Stimulated activated CD4-positive, alpha-beta T cell treated with anti-CD3 and anti-CD28 coated beads, Interleukin-4, amount 100 ng/mL, for 1 hour (primary cell): Measurements from ENCODE around the gene TMCC3.
"Not testable (repeated sequence)": the region's sequence is repeated elsewhere in the genome, so short reads cannot be mapped to it uniquely, and the experiment has no call there.

ENCODE experiments used
- DNase-seq: peaks from one replicate; pipeline ENCODE4 v3.0.0-alpha.2; 2020

TMCC3 gene

DNA sequence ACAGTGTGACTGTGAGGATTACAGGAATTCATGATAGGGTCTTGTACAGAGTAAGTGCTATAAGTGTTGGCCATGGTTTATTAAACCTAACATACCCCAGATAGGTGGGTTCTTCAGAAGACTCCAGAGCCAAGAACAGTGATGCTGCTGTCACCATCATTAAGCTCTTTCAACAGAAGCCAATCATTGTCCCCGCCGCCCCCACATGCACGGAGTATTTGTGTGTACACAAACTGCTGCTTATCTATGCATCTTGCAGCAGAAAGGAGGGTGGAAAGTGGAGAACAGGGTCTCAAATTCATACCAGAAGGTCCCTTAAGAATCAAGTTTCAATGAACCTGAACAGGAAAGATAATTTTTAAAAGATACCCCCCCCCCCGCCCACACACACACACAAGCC is 51.2 kb downstream of the TMCC3 start:
- DNase-seq, result no peak

GRCh38 chr12:94597268-94597667 is 53.1 kb downstream of the TMCC3 start:
- no peak for DNase-seq

DNA sequence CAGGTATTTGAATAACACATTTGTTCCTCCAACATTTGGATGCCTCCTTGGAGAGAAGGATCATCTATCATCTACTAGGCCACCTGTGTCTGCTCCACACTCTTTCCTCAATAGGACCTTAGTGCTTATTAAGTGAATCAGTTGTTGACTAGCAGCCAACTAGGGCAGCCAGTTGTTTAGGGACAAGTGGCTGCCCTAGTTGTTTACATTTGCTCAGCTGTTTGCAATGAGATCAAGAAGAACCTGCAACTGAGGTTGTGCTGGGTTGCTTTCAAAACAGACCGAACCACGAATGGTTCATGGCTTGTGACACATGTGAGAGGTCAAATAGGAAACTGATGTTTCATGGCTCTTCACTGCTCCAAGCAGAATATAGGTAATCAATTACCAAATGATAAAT is 53.8 kb downstream of the TMCC3 start:
- no peak for DNase-seq

GRCh38 chr12:94595152-94595551 is 55.2 kb downstream of the TMCC3 start:
- no peak for DNase-seq

- DNase-seq, result no peak
These were observed 55.9 kb downstream of the TMCC3 start for GRCh38 chr12:94594443-94594825.

DNA sequence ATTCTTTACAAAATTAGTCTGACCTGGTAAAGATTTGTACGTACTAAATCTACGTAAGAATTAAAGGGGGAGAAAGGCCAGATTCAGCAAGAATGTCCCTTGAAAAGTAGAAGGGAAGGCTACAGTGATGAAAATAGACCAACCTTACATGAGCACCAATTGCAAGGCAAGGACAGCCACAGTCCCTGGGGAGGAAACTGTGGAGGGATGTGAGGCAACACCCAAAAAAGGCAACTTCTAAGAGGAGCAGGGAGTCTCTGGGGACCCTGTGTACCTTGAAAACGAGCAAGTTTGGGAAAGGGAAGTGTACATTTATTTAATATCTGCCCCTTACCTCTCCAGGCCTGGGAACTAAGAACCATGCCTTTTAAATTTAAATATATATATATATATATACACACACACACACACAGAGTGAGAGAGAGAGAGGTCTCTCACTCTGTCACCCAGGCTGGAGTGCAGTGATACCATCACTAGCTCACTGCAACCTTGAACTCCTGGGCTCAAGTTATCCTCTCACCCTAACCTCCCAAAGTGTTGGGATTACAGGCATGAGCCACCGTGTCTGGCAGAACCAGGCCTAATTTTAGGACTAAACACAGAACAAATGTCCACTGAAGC is 56.4 kb downstream of the TMCC3 start:
- no peak for DNase-seq

- not testable (repeated sequence) for DNase-seq
These were observed 57.6 kb downstream of the TMCC3 start for GRCh38 chr12:94592723-94593122.

- no peak for DNase-seq
These were observed 58.3 kb downstream of the TMCC3 start for GRCh38 chr12:94592080-94592479.

GRCh38 chr12:94590428-94590827 is 59.9 kb downstream of the TMCC3 start:
- no peak for DNase-seq

DNA sequence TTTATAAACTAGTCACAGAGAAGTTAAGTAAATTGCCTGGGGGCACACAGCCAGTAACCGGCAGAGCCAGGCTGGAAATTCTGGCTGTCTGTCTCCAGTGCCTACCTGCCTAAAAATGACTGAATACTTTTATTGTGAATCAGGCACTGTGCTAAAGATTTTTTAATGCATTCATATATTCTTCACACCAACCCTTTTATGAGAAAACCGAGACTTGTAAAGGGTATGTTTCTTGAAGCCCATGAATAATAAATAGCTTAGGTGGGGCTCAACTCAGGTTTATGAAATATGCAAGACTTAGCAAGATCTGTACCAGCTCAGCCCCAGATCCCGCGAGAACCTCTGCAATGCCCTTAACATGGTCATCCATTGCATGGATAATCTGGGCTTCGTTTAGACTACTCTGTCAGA is 60.8 kb downstream of the TMCC3 start:
- DNase-seq, result no peak

- no peak for DNase-seq
These were observed 62.0 kb downstream of the TMCC3 start for GRCh38 chr12:94588346-94588745.

GRCh38 chr12:94587266-94588241 is 62.8 kb downstream of the TMCC3 start:
- no peak for DNase-seq

GRCh38 chr12:94586589-94587259 is 63.6 kb downstream of the TMCC3 start:
- no peak for DNase-seq

DNA sequence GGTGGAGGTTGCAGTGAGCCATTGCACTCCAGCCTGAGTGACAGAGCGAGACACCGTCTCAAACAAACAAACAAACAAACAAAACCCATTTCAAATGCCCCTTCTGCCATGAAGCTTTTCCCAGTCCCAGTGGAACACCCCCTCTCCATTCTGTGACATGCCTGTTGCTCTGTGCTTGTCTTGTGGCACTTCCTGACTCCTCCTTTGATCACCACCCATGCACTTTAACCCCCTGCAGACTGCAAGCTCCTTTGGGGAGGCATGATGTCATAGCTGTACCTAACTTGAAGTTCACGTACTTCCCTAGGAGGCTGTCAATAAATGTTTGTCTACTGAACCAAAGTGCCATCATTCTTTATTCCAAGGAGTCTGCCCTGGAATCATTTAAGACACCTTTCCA is 64.7 kb downstream of the TMCC3 start:
- DNase-seq, result no peak

- DNase-seq, result no peak
These were observed 66.0 kb downstream of the TMCC3 start for GRCh38 chr12:94584377-94584776.

GRCh38 chr12:94582591-94582990 is 67.8 kb downstream of the TMCC3 start:
- DNase-seq, result no peak

- DNase-seq, result no peak
These were observed 74.5 kb downstream of the TMCC3 start for GRCh38 chr12:94575645-94576403.

- no peak for DNase-seq
These were observed 75.3 kb downstream of the TMCC3 start for GRCh38 chr12:94575024-94575423.

DNA sequence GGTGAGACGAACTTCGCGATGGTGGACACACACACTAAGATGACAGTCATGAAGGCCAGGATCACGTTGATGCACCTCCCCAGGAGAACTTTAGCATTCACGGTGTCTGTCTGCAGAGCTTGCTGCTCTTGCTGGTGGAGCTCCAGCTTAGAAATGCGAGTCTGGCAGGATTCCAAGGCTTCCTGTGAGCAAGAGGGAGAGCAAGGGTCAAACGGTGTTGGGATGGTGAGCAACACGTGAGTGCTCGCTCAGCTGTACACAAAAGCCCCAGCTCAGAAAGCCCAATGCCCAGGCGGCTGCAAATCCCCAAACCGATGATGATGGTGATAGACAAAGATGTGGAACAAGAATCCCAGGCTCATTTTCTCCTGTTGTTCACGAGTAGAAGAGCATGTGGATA is 78.8 kb downstream of the TMCC3 start:
- DNase-seq, result no peak

DNA sequence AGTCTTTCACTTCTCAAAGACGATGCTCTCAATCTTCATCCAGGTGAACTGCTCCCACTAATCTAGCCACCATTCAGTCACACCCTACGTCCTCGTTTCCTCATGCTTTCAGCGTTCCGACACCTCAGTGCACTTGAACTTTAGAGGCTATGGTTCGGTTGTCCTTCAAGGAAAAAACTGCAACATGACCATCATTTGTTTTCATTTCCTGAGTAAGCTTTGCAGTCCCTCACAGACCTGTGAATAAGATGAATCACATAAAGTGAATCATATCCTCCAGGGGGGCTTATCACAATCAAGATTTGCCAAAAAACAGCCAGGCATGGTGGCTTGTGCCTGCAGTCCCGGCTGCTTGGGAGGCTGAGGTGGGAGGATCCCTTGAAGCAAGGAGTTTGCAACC is 80.2 kb downstream of the TMCC3 start:
- no peak for DNase-seq

DNA sequence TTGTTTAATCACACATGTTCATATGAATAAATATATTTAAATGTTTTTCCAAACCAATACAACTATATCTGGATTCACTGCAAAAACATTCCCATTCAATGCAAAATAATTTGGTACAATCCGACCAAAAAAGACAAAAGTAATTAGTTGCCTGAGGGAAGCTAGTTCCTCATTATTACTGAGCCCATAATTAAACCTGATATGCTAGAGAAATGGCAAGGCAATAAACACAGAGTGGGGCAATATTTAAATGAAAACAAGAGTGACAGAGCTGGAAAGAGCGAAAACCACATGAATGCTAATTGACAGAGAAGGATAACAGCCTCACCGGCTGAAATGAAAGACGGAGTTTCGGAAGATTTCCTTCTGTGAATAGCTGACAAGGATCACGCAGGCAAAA is 82.6 kb downstream of the TMCC3 start:
- DNase-seq, result no peak

GRCh38 chr12:94566345-94566744 is 84.0 kb downstream of the TMCC3 start:
- no peak for DNase-seq

GRCh38 chr12:94565683-94566082 is 84.7 kb downstream of the TMCC3 start:
- DNase-seq, result no peak
